Muscle of leg (tissue), 16 donors: ENCODE results near the gene ERO1A. TPM values are rescaled to one million over a fixed set of nuclear protein-coding genes. Genes with fewer than 3 reads are reported as not detected.

Experiments used
- DNase-seq: peaks from one replicate; pipeline ENCODE4 v3.0.0; 2013
- H3K27ac ChIP-seq: one replicate; pipeline ENCODE4 v1.5.1; 2013; ENCODE audit warnings: mild to moderate bottlenecking, low read length, control low read depth
- H3K27me3 ChIP-seq: one replicate; pipeline ENCODE4 v1.6.1; 2013; ENCODE audit warnings: low read length; ENCODE audit not compliant: control insufficient read depth, insufficient read depth
- H3K36me3 ChIP-seq: one replicate; pipeline ENCODE4 v1.6.1; 2013; ENCODE audit warnings: low read length; ENCODE audit not compliant: control insufficient read depth, insufficient read depth
- H3K4me1 ChIP-seq: one replicate; pipeline ENCODE4 v1.6.1; 2013; ENCODE audit warnings: low read length; ENCODE audit not compliant: control insufficient read depth, insufficient read depth
- H3K4me3 ChIP-seq: one replicate; pipeline ENCODE4 v1.5.1; 2013; ENCODE audit warnings: low read length, control low read depth
- H3K9me3 ChIP-seq: replicated peaks from 2 replicates; pipeline ENCODE4 v1.6.1; 2013; ENCODE audit warnings: low read depth, low read length; ENCODE audit not compliant: control insufficient read depth
- WGBS: methylation state at CpG from one replicate; pipeline ENCODE4 v1.1.5; 2013; ENCODE audit warnings: missing lambda C conversion rate; ENCODE audit not compliant: insufficient coverage; 5-methylcytosine and 5-hydroxymethylcytosine counted together
- long read RNA-seq, 11 donors: transcript quantifications; one replicate each; lab custom pipeline, GENCODE V29; 2026
- polyA plus RNA-seq, 8 donors: library from polyadenylated mRNA; unstranded; fragments of 120-200 nt; gene quantifications; one replicate each; pipeline versions ENCODE4 v1.2.1 to v1.2.3, GENCODE V29; 2013; ENCODE audit warnings: inconsistent platforms in 1 of 8, low replicate concordance in 1 of 8; ENCODE audit not compliant: insufficient read length in 8 of 8, insufficient read depth in 1 of 8
- total RNA-seq: library from RNA; stranded (reverse); fragments of 120-200 nt; gene quantifications from one replicate; pipeline ENCODE4 v1.2.4, GENCODE V29; 2013

The ERO1A gene, protein sequence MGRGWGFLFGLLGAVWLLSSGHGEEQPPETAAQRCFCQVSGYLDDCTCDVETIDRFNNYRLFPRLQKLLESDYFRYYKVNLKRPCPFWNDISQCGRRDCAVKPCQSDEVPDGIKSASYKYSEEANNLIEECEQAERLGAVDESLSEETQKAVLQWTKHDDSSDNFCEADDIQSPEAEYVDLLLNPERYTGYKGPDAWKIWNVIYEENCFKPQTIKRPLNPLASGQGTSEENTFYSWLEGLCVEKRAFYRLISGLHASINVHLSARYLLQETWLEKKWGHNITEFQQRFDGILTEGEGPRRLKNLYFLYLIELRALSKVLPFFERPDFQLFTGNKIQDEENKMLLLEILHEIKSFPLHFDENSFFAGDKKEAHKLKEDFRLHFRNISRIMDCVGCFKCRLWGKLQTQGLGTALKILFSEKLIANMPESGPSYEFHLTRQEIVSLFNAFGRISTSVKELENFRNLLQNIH
- 16.4 TPM for total RNA-seq
- polyA plus RNA-seq: 10 to 100 TPM in 7 of 8 donors, 1 to 10 TPM in 1; 9.7 to 20.3 (median 15.6) TPM
- long read RNA-seq, donor 1, partial matches to known transcripts: 5 of 5 reads
- long read RNA-seq, donor 1, other reads (novel, unspliced or antisense): 0 of 5 reads
- long read RNA-seq, donor 2: 0 reads
- long read RNA-seq, donor 3: 0 reads
- long read RNA-seq, donor 4: 0 reads
- long read RNA-seq, donor 5, partial matches to known transcripts: 15 of 24 reads
- long read RNA-seq, donor 5, other reads (novel, unspliced or antisense): 9 of 24 reads
- long read RNA-seq, donor 6, partial matches to known transcripts: 218 of 236 reads
- long read RNA-seq, donor 6, other reads (novel, unspliced or antisense): 17 of 236 reads
- long read RNA-seq, donor 7, partial matches to known transcripts: 6 of 7 reads
- long read RNA-seq, donor 7, other reads (novel, unspliced or antisense): 0 of 7 reads
- long read RNA-seq, donor 8: 0 reads
- long read RNA-seq, donor 9, partial matches to known transcripts: 0 of 1 reads
- long read RNA-seq, donor 9, other reads (novel, unspliced or antisense): 0 of 1 reads
- long read RNA-seq, donor 10, partial matches to known transcripts: 0 of 6 reads
- long read RNA-seq, donor 10, other reads (novel, unspliced or antisense): 5 of 6 reads
- long read RNA-seq, donor 11, partial matches to known transcripts: 12 of 12 reads
- long read RNA-seq, donor 11, other reads (novel, unspliced or antisense): 0 of 12 reads

DNA sequence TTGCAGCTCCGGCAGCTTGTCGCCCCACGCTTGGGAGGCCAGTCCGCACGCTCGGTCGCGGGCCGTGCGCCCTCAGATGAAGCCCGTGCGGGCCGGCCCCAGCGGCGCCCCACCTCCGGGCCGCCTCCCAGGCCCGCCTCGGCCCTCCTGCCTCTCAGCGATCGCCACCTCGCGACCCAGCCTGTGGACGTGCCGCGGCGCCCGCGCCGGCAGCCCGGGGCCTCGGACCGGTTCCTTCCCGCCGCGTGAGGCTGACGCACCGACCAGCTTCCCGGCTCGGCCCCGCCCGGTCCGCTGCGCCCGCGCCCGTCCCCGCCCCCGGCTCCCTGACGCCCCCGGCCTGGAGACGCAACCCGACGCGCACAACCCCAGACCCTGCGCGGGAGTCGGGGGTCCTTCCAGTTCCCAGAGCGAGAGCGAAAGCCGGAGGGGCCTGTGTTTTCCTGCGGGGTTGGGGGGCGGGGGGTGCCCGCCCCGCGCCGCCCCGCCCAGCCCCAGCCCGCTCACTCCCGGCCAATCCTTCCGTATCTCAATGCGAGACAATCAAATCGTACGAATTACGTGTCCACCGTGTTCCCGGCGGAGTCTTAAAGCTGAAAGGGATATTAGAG, at the start of gene ERO1A:
ERO1A (minus strand) TSS at position 78 of the 611 bp plus-strand sequence; CDS start at position 1, 77 bp downstream.
- H3K4me1 ChIP-seq: peaks cover 8% of the 10 kb centered on the region
- peak; percentile 92 for DNase-seq

DNA sequence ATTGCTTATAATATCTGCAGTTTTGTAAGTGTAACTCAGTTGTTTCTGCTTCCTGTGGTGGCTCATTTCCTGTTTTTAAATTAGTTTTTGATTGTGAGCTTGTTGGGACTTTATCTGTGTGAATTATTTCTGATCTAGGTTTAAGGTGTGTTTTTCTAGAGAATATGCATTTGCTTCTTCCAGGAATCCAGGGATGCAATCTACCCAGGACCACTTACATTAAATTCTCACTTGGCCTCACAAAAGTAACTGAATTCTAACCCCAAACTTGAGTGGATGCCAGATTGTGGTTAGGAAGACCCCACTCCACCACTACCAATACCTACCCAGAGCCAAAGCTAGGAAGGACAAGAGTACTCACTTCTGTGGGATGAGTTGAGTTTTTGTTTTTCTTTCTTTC, 46.5 kb upstream of the ERO1A start:
- H3K9me3 ChIP-seq: no peaks in the 10 kb centered on the region
- H3K27ac ChIP-seq: no peak overlapping the region
- no peak for DNase-seq
- no peak overlapping the region for H3K4me3 ChIP-seq
- H3K36me3 ChIP-seq: no peaks in the 10 kb centered on the region
- no peaks in the 10 kb centered on the region for H3K4me1 ChIP-seq
- H3K27me3 ChIP-seq: no peaks in the 10 kb centered on the region

More for the DNA sequence above, at the start of gene ERO1A:
- H3K36me3 ChIP-seq: no peaks in the 10 kb centered on the region
- H3K4me3 ChIP-seq: peak within 1 kb of the TSS; percentile 95
- no peaks in the 10 kb centered on the region for H3K9me3 ChIP-seq
- H3K27ac ChIP-seq: peak within 1 kb of the TSS; percentile 93
- no peaks in the 10 kb centered on the region for H3K27me3 ChIP-seq
- under 1% methylated on average over 67 of the region's 78 CpGs for WGBS

DNA sequence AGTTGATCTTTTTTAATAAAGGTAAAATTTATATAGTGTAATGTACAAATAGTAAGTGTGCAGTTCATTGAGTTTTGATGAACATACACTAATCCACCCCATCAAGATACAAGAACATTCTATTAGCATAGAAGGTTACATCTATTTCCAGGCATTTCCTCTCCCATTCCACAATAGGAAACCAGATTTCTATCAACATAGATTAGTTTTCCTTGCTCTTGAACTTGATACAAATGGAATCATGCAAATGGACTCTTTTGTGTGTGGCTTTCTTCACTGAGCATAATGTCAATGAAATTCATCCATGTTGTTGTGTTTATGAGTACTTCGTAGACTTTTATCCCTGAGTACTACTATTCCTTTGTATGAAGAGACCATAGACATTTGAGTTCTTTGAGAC, 45.4 kb upstream of the ERO1A start:
- DNase-seq: no peak
- no peaks in the 10 kb centered on the region for H3K9me3 ChIP-seq
- no peaks in the 10 kb centered on the region for H3K4me1 ChIP-seq
- no peak overlapping the region for H3K4me3 ChIP-seq
- no peaks in the 10 kb centered on the region for H3K36me3 ChIP-seq
- H3K27me3 ChIP-seq: no peaks in the 10 kb centered on the region
- no CpG with 5 or more reads among the region's 1 CpG for WGBS
- no peak overlapping the region for H3K27ac ChIP-seq

DNA sequence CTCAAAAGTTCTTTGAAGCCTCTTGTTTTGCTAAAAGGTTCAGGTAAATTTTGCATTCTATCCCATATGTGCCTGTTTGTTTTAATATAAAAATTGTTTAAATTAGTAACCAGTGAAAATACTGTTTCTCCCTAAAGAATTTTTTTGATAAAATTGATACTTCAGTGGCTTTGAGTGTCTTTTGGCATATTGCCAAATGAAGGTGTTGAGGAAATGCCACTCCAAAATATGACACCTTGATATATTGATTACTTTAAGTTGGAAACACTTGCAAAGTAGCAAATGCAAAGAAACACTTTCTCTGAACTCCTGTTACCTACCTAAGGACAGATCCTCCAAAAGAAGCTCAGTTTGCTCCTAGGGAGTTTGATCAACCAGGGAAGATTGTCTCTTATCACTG, 43.1 kb upstream of the ERO1A start:
- Histone ChIP-seq H3K4me3 (no peak overlapping the region), H3K9me3 (no peaks in the 10 kb centered on the region), H3K36me3 (peaks cover 10% of the 10 kb centered on the region), H3K4me1 (no peaks in the 10 kb centered on the region), H3K27me3 (no peaks in the 10 kb centered on the region), H3K27ac (no peak overlapping the region)
- DNase-seq: no peak

DNA sequence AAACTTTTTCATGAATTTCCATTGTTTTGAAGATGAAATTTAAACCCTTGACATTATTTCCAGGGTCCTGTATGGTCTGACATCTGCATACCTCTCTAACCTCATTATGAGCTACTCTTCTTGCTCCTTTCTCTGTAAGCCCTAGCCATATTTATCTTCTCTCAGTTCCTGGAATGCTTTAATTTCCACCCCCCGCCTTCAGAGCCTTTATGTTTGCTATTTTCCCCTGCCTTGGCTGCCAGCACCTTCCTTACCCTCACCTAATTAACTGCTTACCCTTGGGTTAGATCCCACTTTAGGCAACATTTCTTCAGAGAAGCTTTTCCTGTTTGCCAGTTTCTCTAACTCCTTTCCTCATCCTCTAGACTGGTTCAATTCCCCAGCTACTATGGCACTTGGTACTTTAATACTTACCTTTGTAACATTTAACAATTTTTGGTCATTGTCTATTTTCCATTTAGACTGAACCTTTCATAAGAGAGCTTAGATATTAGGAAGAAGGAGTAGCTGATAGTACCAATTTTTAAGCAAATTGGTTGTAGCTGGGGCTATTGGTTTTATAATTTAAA, 40.6 kb upstream of the ERO1A start:
- H3K27ac ChIP-seq: no peak overlapping the region
- WGBS: 100% methylated on average over 1 of the region's 1 CpG
- peaks cover 2% of the 10 kb centered on the region for H3K4me1 ChIP-seq
- H3K4me3 ChIP-seq: no peak overlapping the region
- H3K9me3 ChIP-seq: no peaks in the 10 kb centered on the region
- no peaks in the 10 kb centered on the region for H3K27me3 ChIP-seq
- no peak for DNase-seq
- H3K36me3 ChIP-seq: peaks cover 16% of the 10 kb centered on the region

DNA sequence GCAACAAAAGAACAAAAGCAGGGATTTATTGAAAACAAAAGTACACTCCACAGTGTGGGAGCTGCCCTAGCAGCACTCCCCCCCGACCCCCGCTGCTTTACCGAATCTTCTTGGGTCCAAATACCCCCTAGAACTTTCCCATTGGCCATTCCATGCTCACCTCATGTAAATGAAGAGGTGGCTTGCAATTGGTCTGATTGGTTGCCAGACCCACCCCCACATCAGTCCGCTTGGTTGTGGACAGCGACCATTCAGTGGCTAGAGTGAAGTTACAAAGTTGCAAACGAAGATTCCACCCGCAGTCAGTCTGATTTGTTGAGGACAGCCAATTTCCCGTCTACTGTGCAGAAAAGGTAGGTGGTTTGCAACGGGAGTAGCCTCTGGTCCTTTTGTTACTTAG, 38.5 kb upstream of the ERO1A start:
- no peak overlapping the region for H3K4me3 ChIP-seq
- peaks cover 2% of the 10 kb centered on the region for H3K4me1 ChIP-seq
- no peak for DNase-seq
- H3K27me3 ChIP-seq: no peaks in the 10 kb centered on the region
- H3K27ac ChIP-seq: no peak overlapping the region
- 98% methylated on average over 8 of the region's 9 CpGs for WGBS
- peaks cover 16% of the 10 kb centered on the region for H3K36me3 ChIP-seq
- H3K9me3 ChIP-seq: no peaks in the 10 kb centered on the region

- H3K36me3 ChIP-seq: peaks cover 20% of the 10 kb centered on the region
- H3K9me3 ChIP-seq: no peaks in the 10 kb centered on the region
- peak overlapping the region; percentile 87 for H3K27ac ChIP-seq
- H3K4me1 ChIP-seq: peaks cover 2% of the 10 kb centered on the region
- peak; percentile 53 for DNase-seq
- H3K27me3 ChIP-seq: no peaks in the 10 kb centered on the region
- 0% methylated on average over 4 of the region's 11 CpGs for WGBS
- H3K4me3 ChIP-seq: peak overlapping the region; percentile 63
Measured at GRCh38 chr14:52730709-52731111, 35.4 kb upstream of the ERO1A start.

DNA sequence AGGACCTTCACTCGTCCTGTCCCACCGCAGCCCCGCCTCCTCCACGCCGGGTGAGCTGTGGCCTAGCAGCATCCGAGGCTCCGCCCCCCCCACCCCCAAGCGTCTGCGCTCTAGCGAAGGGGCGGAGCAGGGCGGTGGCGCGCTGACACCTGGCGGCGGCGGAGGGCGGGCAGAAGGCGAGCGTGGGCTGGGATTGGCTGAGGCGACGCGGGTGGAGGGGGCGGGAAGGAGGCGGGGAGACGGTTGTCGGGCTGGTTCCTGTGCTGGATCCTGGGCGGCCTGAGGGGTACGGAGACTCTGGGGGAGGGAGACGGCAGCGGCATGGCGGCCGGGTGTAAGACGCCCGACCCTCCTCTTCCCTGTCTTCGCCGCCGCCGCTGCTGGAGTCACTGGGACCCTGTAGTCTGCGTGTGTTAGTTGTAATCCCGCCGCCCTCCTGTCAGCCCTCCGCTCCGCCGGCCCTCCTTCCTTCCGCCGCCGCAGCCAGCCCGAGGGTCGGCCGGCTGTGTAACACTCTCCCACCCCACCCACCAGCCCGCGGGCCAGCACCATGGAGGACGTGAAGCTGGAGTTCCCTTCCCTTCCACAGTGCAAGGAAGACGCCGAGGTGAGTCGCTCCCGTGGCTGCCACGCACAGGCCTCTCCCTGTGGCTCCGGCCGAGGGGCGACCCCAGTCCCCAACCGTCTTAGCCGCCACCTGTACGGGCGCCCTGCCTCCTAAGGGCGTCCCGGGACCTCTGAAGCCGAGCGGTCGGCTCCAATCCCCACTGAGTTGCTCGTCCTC, 34.8 kb upstream of the ERO1A start, which contains the start of gene STYX:
STYX (plus strand) TSS at position 242 of the 784 bp plus-strand sequence; CDS start at position 551, 309 bp downstream.
- Histone ChIP-seq H3K4me3 (peak within 1 kb of the TSS; percentile 63), H3K36me3 (peaks cover 24% of the 10 kb centered on the region), H3K9me3 (no peaks in the 10 kb centered on the region), H3K27ac (peak within 1 kb of the TSS; percentile 87), H3K27me3 (no peaks in the 10 kb centered on the region), H3K4me1 (peaks cover 2% of the 10 kb centered on the region)
- whole genome bisulfite sequencing: under 1% methylated on average over 63 of the region's 72 CpGs
- DNase-seq: peak; percentile 99

DNA sequence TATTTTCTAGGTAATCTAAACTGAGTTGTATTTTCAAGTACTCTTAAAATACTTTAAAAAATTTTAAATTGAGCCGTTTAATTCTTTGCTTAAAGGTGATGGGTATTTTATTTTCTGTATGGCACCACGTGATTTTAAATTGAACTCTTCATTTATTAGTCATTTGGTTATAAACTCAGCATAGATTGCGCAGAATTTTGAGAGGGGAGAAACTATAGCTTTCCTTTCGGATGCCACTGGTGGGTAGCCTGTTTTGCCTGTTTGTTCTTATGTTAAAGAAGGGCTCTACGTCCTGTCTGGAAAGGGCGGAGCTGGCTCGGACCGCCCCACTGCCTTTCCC, 34.2 kb upstream of the ERO1A start:
- Histone ChIP-seq H3K27ac (peak overlapping the region; percentile 85), H3K27me3 (no peaks in the 10 kb centered on the region), H3K36me3 (peaks cover 27% of the 10 kb centered on the region), H3K4me3 (peak overlapping the region; percentile 33), H3K4me1 (peaks cover 2% of the 10 kb centered on the region), H3K9me3 (no peaks in the 10 kb centered on the region)
- WGBS: 0% methylated on average over 1 of the region's 8 CpGs
- DNase-seq: no peak
